GM23338 (cell line): ENCODE results near the gene CD9. TPM values are rescaled to one million over a fixed set of nuclear protein-coding genes. Genes with fewer than 3 reads are reported as not detected.

Source experiments
- ATAC-seq: fragments of 200-7000 bp; cut with Tn5 transposase; 3 replicates; pipeline ENCODE4 v1.9.1; 2020
- DNase-seq: peaks from one replicate; pipeline ENCODE4 v3.0.0-alpha.2; 2015; ENCODE audit warnings: low spot score
- H2AFZ ChIP-seq: fragments of 200-600 bp; sonication (generic); 2 replicates; pipeline ENCODE4 v1.8.0; 2016; ENCODE audit warnings: antibody characterized with exemption, mild to moderate bottlenecking, moderate library complexity
- H3F3A ChIP-seq: fragments of 200-600 bp; sonication (generic); replicated peaks from 2 replicates; pipeline ENCODE4 v1.8.0; 2017; ENCODE audit warnings: antibody characterized with exemption, mixed run types, low read depth
- H3K27ac ChIP-seq: fragments of 200-600 bp; sonication (generic); 2 replicates; pipeline ENCODE4 v1.6.1; 2016; ENCODE audit warnings: low read depth
- H3K27me3 ChIP-seq: fragments of 200-600 bp; sonication (generic); 2 replicates; pipeline ENCODE4 v1.8.0; 2016; ENCODE audit warnings: mild to moderate bottlenecking, mixed run types, moderate library complexity; ENCODE audit not compliant: insufficient read depth
- H3K36me3 ChIP-seq: fragments of 200-600 bp; sonication (generic); 2 replicates; pipeline ENCODE4 v1.8.0; 2016; ENCODE audit warnings: mild to moderate bottlenecking; ENCODE audit not compliant: insufficient read depth
- H3K4me1 ChIP-seq: fragments of 200-600 bp; sonication (generic); 2 replicates; pipeline ENCODE4 v1.8.0; 2016; ENCODE audit warnings: mild to moderate bottlenecking, moderate library complexity; ENCODE audit not compliant: insufficient read depth
- H3K4me2 ChIP-seq: fragments of 200-600 bp; sonication (generic); 2 replicates; pipeline ENCODE4 v1.7.1; 2017; ENCODE audit warnings: mixed run types
- H3K4me3 ChIP-seq: fragments of 200-600 bp; sonication (generic); 2 replicates; pipeline ENCODE4 v1.6.1; 2016; ENCODE audit warnings: mixed run types
- H3K79me2 ChIP-seq: fragments of 200-600 bp; sonication (generic); replicated peaks from 2 replicates; pipeline ENCODE4 v1.8.0; 2017; ENCODE audit warnings: mild to moderate bottlenecking; ENCODE audit not compliant: insufficient read depth
- H3K9me2 ChIP-seq: fragments of 200-600 bp; sonication (generic); 2 replicates; pipeline ENCODE4 v1.8.0; 2017; ENCODE audit not compliant: insufficient read depth
- H4K20me1 ChIP-seq: fragments of 200-600 bp; sonication (generic); replicated peaks from 2 replicates; pipeline ENCODE4 v1.8.0; 2017; ENCODE audit warnings: mild to moderate bottlenecking; ENCODE audit not compliant: insufficient read depth
- H3K27ac Mint-ChIP-seq: 2 replicates; pipeline ENCODE4 v1.8.0; 2020; ENCODE audit warnings: inconsistent platforms, mild to moderate bottlenecking, moderate library complexity, mixed read lengths
- H3K27me3 Mint-ChIP-seq: 3 replicates; pipeline ENCODE4 v1.8.0; 2022; ENCODE audit warnings: low read depth, mild to moderate bottlenecking, moderate library complexity, mixed read lengths, inconsistent platforms; ENCODE audit not compliant: insufficient read depth, poor library complexity
- H3K36me3 Mint-ChIP-seq: 3 replicates; pipeline ENCODE4 v1.8.0; 2021; ENCODE audit warnings: low read depth, mild to moderate bottlenecking, inconsistent platforms, moderate library complexity, mixed read lengths
- H3K4me1 Mint-ChIP-seq: 3 replicates; pipeline ENCODE4 v1.8.0; 2020; ENCODE audit warnings: mild to moderate bottlenecking, inconsistent platforms, mixed read lengths
- H3K4me3 Mint-ChIP-seq: 3 replicates; pipeline ENCODE4 v1.8.0; 2021; ENCODE audit warnings: moderate library complexity, mild to moderate bottlenecking, inconsistent platforms, mixed read lengths
- H3K9me3 Mint-ChIP-seq: 3 replicates; pipeline ENCODE4 v1.8.0; 2020; ENCODE audit warnings: moderate library complexity, mild to moderate bottlenecking, inconsistent platforms, mixed read lengths
- CREB1 ChIP-seq: fragments of 250-450 bp; sonication (Bioruptor Pico); IDR thresholded peaks from 2 replicates; pipeline ENCODE4 v1.5.0; 2020; ENCODE audit warnings: low read depth, mild to moderate bottlenecking, moderate library complexity
- CTCF ChIP-seq, 2 experiments: fragments of 200-600 bp in 1 of 2; sonication (generic) in 1 of 2; conservative IDR thresholded peaks; 2 replicates each; pipeline versions ENCODE4 v1.5.1 to v1.6.1; 2016 to 2017; ENCODE audit warnings: antibody characterized with exemption in 2 of 2, low read depth in 2 of 2, mild to moderate bottlenecking in 2 of 2, moderate library complexity in 1 of 2
- ETS1 ChIP-seq: IDR thresholded peaks from 2 replicates; pipeline ENCODE4 v1.6.1; 2016; ENCODE audit warnings: antibody characterized with exemption
- EZH2 ChIP-seq: fragments of 200-600 bp; sonication (generic); IDR thresholded peaks from one replicate; pipeline ENCODE4 v1.8.0; 2017; ENCODE audit warnings: antibody characterized with exemption, mild to moderate bottlenecking, low read depth; ENCODE audit not compliant: unreplicated experiment
- EZH2phosphoT487 ChIP-seq: fragments of 200-600 bp; sonication (generic); IDR thresholded peaks from one replicate; pipeline ENCODE4 v1.8.1; 2018; ENCODE audit warnings: antibody characterized with exemption; ENCODE audit not compliant: unreplicated experiment
- NANOG ChIP-seq: IDR thresholded peaks from 2 replicates; pipeline ENCODE4 v1.6.1; 2016; ENCODE audit warnings: antibody characterized with exemption, borderline replicate concordance
- POLR2AphosphoS5 ChIP-seq: IDR thresholded peaks from 2 replicates; pipeline ENCODE4 v1.6.1; 2016; ENCODE audit warnings: antibody characterized with exemption, low read depth
- REST ChIP-seq: IDR thresholded peaks from one replicate; pipeline ENCODE4 v1.6.1; 2018; ENCODE audit warnings: antibody characterized with exemption; ENCODE audit not compliant: unreplicated experiment
- STAT1 ChIP-seq: IDR thresholded peaks from one replicate; pipeline ENCODE4 v1.6.1; 2016; ENCODE audit warnings: antibody characterized with exemption; ENCODE audit not compliant: unreplicated experiment
- ZNF114 ChIP-seq: fragments of 250-450 bp; sonication (Bioruptor Pico); IDR thresholded peaks from 2 replicates; pipeline ENCODE4 v1.5.0; 2020; ENCODE audit warnings: mild to moderate bottlenecking, moderate library complexity
- ZNF331 ChIP-seq: fragments of 250-450 bp; sonication (Bioruptor Pico); IDR thresholded peaks from 2 replicates; pipeline ENCODE4 v1.5.0; 2020; ENCODE audit warnings: low read depth, mild to moderate bottlenecking, moderate library complexity
- ZNF462 ChIP-seq: fragments of 250-450 bp; sonication (Bioruptor Pico); IDR thresholded peaks from 2 replicates; pipeline ENCODE4 v1.5.0; 2020; ENCODE audit warnings: mild to moderate bottlenecking, moderate library complexity
- polyA plus RNA-seq: library from polyadenylated mRNA; unstranded; fragments of >200 nt; fragmentation: Nextera tagmentation; extraction: Ambion mirVana; gene quantifications from 2 replicates; pipeline ENCODE4 v1.2.1, GENCODE V29; 2016
- total RNA-seq: library from RNA; depleted of rRNA; stranded (reverse); fragments of >200 nt; shearing (Covaris generic); gene quantifications from 2 replicates; pipeline ENCODE4 v1.2.3, GENCODE V29; 2014

Gene CD9
- total and polyA plus RNA-seq, 2 experiments from 2014 or later = 222 to 251 TPM

- TF ChIP-seq ZNF462 (CRISPR knock-in tag) (no peak), STAT1 (no peak), ZNF114 (CRISPR knock-in tag) (no peak), CREB1 (CRISPR knock-in tag) (no peak), POLR2AphosphoS5 (no peak)
Observed at GRCh38 chr12:6163416-6164060, 36.7 kb upstream of the CD9 start (continued).

GRCh38 chr12:6165395-6165794 is 34.8 kb upstream of the CD9 start:
- Histone ChIP-seq H3K9me2 (no peaks in the 10 kb centered on the region), H3K79me2 (no peaks in the 10 kb centered on the region), H3K27ac (no peak overlapping the region), H3K4me2 (no peak overlapping the region), H3F3A (no peaks in the 10 kb centered on the region), H4K20me1 (no peaks in the 10 kb centered on the region), H3K4me1 (no peaks in the 10 kb centered on the region), H2AFZ (no peak overlapping the region), H3K36me3 (no peaks in the 10 kb centered on the region), H3K27me3 (no peaks in the 10 kb centered on the region), H3K4me3 (no peak overlapping the region)
- Mint-ChIP-seq H3K4me3 (no peak overlapping the region), H3K36me3 (no peaks in the 10 kb centered on the region), H3K4me1 (peaks cover 2% of the 10 kb centered on the region; the same call in 2 of the 3 replicates), H3K27ac (no peak overlapping the region), H3K9me3 (no peaks in the 10 kb centered on the region; the same call in 2 of the 3 replicates), H3K27me3 (peaks cover 11% of the 10 kb centered on the region)
- DNase-seq (no peak), ATAC-seq (no peak)
- TF ChIP-seq ETS1 = no peak
- TF ChIP-seq EZH2 = no peak
- no peak for TF ChIP-seq NANOG
- TF ChIP-seq REST = no peak
- no peak for TF ChIP-seq POLR2AphosphoS5
- no peak for TF ChIP-seq CTCF (conservative IDR thresholded peaks at IDR 0.05; ENCODE audit: low read depth in 2 of 2)
- no peak for TF ChIP-seq EZH2phosphoT487
- TF ChIP-seq ZNF331 (CRISPR knock-in tag) = no peak
- no peak for TF ChIP-seq ZNF114 (CRISPR knock-in tag)
- no peak for TF ChIP-seq CREB1 (CRISPR knock-in tag)
